Kidney (tissue), 14 donors: ENCODE measurements around the gene XAB2. TPM values are rescaled to one million over a fixed set of nuclear protein-coding genes. Genes with fewer than 3 reads are reported as not detected.
"Not testable (repeated sequence)": the region's sequence is repeated elsewhere in the genome, so short reads cannot be mapped to it uniquely, and the experiment has no call there.

ENCODE experiments used
- DNase-seq, 5 donors: peaks; one replicate each; pipeline ENCODE4 v3.0.0-alpha.2; 2013 to 2020
- FAIRE-seq: peaks from 2 replicates; lab custom pipeline; 2012; peaks lifted over from hg19 to GRCh38; lab: Jason Lieb, UNC
- H3K27ac ChIP-seq, 2 donors: one replicate each; pipeline ENCODE4 v1.7.0; 2013; ENCODE audit warnings: low read depth in 2 of 2, low read length in 2 of 2, inconsistent platforms in 1 of 2
- H3K27me3 ChIP-seq: one replicate; pipeline ENCODE4 v1.7.1; 2013; ENCODE audit warnings: low read length, inconsistent platforms; ENCODE audit not compliant: control insufficient read depth, insufficient read depth
- H3K36me3 ChIP-seq, 3 donors: one replicate each; pipeline versions ENCODE4 v1.7.0 to v1.7.1; 2013; ENCODE audit warnings: low read length in 3 of 3, control low read depth in 1 of 3, inconsistent platforms in 1 of 3; ENCODE audit not compliant: insufficient read depth in 3 of 3, control insufficient read depth in 2 of 3
- H3K4me1 ChIP-seq, 3 donors: one replicate each; pipeline versions ENCODE4 v1.7.0 to v1.7.1; 2013; ENCODE audit warnings: low read length in 3 of 3, inconsistent platforms in 1 of 3, low read depth in 1 of 3; ENCODE audit not compliant: control insufficient read depth in 2 of 3, insufficient read depth in 2 of 3
- H3K4me3 ChIP-seq, 3 donors: one replicate each; pipeline versions ENCODE4 v1.7.0 to v1.8.1; 2013; ENCODE audit warnings: low read length in 3 of 3, control low read depth in 1 of 3, inconsistent platforms in 1 of 3
- H3K9ac ChIP-seq, 3 donors: one replicate each; pipeline versions ENCODE4 v1.7.0 to v1.7.1; 2013; ENCODE audit warnings: low read length in 3 of 3, control low read depth in 1 of 3, inconsistent platforms in 1 of 3
- H3K9me3 ChIP-seq, 3 donors: one replicate each; pipeline versions ENCODE4 v1.7.0 to v1.7.1; 2013; ENCODE audit warnings: low read length in 3 of 3, control low read depth in 1 of 3, inconsistent platforms in 1 of 3; ENCODE audit not compliant: control insufficient read depth in 2 of 3, insufficient read depth in 1 of 3
- CTCF ChIP-seq: IDR thresholded peaks from 3 replicates; pipeline ENCODE4 v1.5.1; 2012; ENCODE audit warnings: mild to moderate bottlenecking, moderate library complexity, borderline replicate concordance; ENCODE audit not compliant: insufficient read depth; ENCODE audit errors: extremely low read depth
- intact Hi-C: fragments of 100-400 bp; cut with DNase I; formaldehyde crosslinking; loops from one replicate; pipeline ENCODE4 v1.11.1; 2022
- microRNA-seq: library from miRNA; unstranded; fragments of <30 nt; microRNA quantifications from one replicate; pipeline ENCODE4 v1.2.0, GENCODE V29; 2020
- polyA plus RNA-seq: library from polyadenylated mRNA; stranded (reverse); fragments of 350-450 nt; fragmentation: Illumina TruSeq; extraction: RNeasy Lipid Tissue Mini Kit (QIAGEN cat#74804); gene quantifications from one replicate; pipeline ENCODE4 v1.2.3, GENCODE V29; 2014; ENCODE audit warnings: low read depth, low replicate concordance; ENCODE audit not compliant: insufficient read depth
- total RNA-seq: library from RNA; stranded (reverse); fragmentation: NEBNext Ultra II Directional; extraction: Animal tissue kit (Norgen Biotek cat#: 25700); gene quantifications from one replicate; pipeline ENCODE4 v1.2.1, GENCODE V29; 2021
- donor health status: control.
- donor health status: control.
- donor health status: control.
- donor health status: control.
- donor health status: control.
- donor health status: DM: yes; HTN: yes; CAD: no.
- donor health status: Normal renal cell carcinoma (clear cell type).

The XAB2 gene
- total and polyA plus RNA-seq, 2 donors from 2014 or later: 34.2 to 44.4 TPM

- H3K4me3 ChIP-seq: no peak overlapping the region
- H3K36me3 ChIP-seq: no peaks in the 10 kb centered on the region
- no peak for FAIRE-seq
- H3K9ac ChIP-seq: no peak overlapping the region
- no peak for TF ChIP-seq CTCF
- no peak for DNase-seq
- no peaks in the 10 kb centered on the region for H3K27me3 ChIP-seq
- intact Hi-C loops: no loop called here
- H3K4me1 ChIP-seq: no peaks in the 10 kb centered on the region
- H3K27ac ChIP-seq: no peak overlapping the region
- no peaks in the 10 kb centered on the region for H3K9me3 ChIP-seq
Observed at GRCh38 chr19:7578127-7578526, 51.2 kb downstream of the XAB2 start.

GRCh38 chr19:7577422-7577821 lies 51.9 kb downstream of the XAB2 start:
- H3K27me3 ChIP-seq, H3K4me1 ChIP-seq, DNase-seq, H3K4me3 ChIP-seq, H3K27ac ChIP-seq, FAIRE-seq, H3K9me3 ChIP-seq, intact Hi-C loops, H3K9ac ChIP-seq, H3K36me3 ChIP-seq: not testable (repeated sequence)

- Histone ChIP-seq H3K27ac (no peak overlapping the region), H3K4me3 (no peak overlapping the region), H3K9ac (no peak overlapping the region), H3K9me3 (no peaks in the 10 kb centered on the region), H3K4me1 (no peaks in the 10 kb centered on the region), H3K36me3 (no peaks in the 10 kb centered on the region), H3K27me3 (no peaks in the 10 kb centered on the region)
- no peak for FAIRE-seq
- TF ChIP-seq CTCF: no peak
- DNase-seq: no peak
- intact Hi-C loops: no loop called here
Observed at GRCh38 chr19:7575434-7576040, 53.8 kb downstream of the XAB2 start.

DNA sequence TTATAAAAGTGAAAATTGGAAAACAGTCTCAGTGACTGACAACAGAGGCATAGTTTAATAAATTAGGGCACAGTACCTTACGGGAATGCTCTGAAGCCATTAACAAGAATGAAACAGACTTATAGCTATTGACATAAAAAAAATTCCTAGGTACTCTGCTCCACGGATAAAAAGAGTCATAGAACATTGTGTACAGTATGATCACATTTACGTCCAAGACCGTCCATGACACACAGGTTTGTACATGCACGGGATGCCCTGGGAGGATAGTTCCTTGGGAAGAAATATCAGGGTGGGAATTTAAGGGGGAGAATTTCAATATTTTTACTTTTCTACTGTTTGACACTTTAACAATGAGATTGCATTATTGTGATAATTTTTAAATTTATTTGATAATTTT lies 58.6 kb downstream of the XAB2 start:
- intact Hi-C loops: no loop called here
- Histone ChIP-seq H3K9ac (no peak overlapping the region), H3K4me3 (no peak overlapping the region), H3K27ac (no peak overlapping the region), H3K9me3 (no peaks in the 10 kb centered on the region), H3K27me3 (no peaks in the 10 kb centered on the region), H3K36me3 (no peaks in the 10 kb centered on the region), H3K4me1 (no peaks in the 10 kb centered on the region)
- TF ChIP-seq CTCF: no peak
- FAIRE-seq (no peak), DNase-seq (no peak)

Small RNA genes lying within 50 kb of the gene (microRNA-seq; reads per million reads assigned to microRNA genes)
- not detected for gene MIR6792

Other genes starting within 250 kb of the XAB2 start
- 7.8 TPM for gene PEX11G, start 140.5 kb downstream of the XAB2 start, total RNA-seq
- gene PEX11G, start 140.5 kb downstream of the XAB2 start, polyA plus RNA-seq: 20.8 TPM
- 39.1 TPM for gene ZNF358, start 113.4 kb downstream of the XAB2 start, total RNA-seq
- gene ZNF358, start 113.4 kb downstream of the XAB2 start, polyA plus RNA-seq: 79.1 TPM
- gene MCOLN1, start 106.9 kb downstream of the XAB2 start, total RNA-seq: 24.0 TPM
- gene MCOLN1, start 106.9 kb downstream of the XAB2 start, polyA plus RNA-seq: 25.7 TPM
- 101 TPM for gene PNPLA6, start 93.8 kb downstream of the XAB2 start, total RNA-seq
- gene PNPLA6, start 93.8 kb downstream of the XAB2 start, polyA plus RNA-seq: 80.9 TPM
- 18.5 TPM for gene CAMSAP3, start 33.7 kb downstream of the XAB2 start, total RNA-seq
- 19.3 TPM for gene CAMSAP3, start 33.7 kb downstream of the XAB2 start, polyA plus RNA-seq
- 112 TPM for gene PET100, start 248 bp upstream of the XAB2 start, total RNA-seq
- gene PET100, start 248 bp upstream of the XAB2 start, polyA plus RNA-seq: 181 TPM
- gene PCP2, start 4.2 kb upstream of the XAB2 start, total RNA-seq: 6.1 TPM
- gene PCP2, start 4.2 kb upstream of the XAB2 start, polyA plus RNA-seq: 8.9 TPM
- gene STXBP2, start 7.6 kb upstream of the XAB2 start, total RNA-seq: 136 TPM
- 74.8 TPM for gene STXBP2, start 7.6 kb upstream of the XAB2 start, polyA plus RNA-seq
- 1.1 TPM for gene RETN, start 39.5 kb upstream of the XAB2 start, total RNA-seq
- gene RETN, start 39.5 kb upstream of the XAB2 start, polyA plus RNA-seq: not detected
- 0.38 TPM for gene MCEMP1, start 47.5 kb upstream of the XAB2 start, total RNA-seq
- 0.28 TPM for gene MCEMP1, start 47.5 kb upstream of the XAB2 start, polyA plus RNA-seq
- gene TRAPPC5, start 51.3 kb upstream of the XAB2 start, total RNA-seq: 82.6 TPM
- gene TRAPPC5, start 51.3 kb upstream of the XAB2 start, polyA plus RNA-seq: 222 TPM
- gene FCER2, start 72.6 kb upstream of the XAB2 start, total RNA-seq: 1.0 TPM
- not detected for gene FCER2, start 72.6 kb upstream of the XAB2 start, polyA plus RNA-seq
- gene CLEC4G, start 102.6 kb upstream of the XAB2 start, total RNA-seq: 0.72 TPM
- gene CLEC4G, start 102.6 kb upstream of the XAB2 start, polyA plus RNA-seq: 1.1 TPM
- 11.7 TPM for gene CD209, start 118.0 kb upstream of the XAB2 start, total RNA-seq
- 1.2 TPM for gene CD209, start 118.0 kb upstream of the XAB2 start, polyA plus RNA-seq
- gene CLEC4M, start 133.7 kb upstream of the XAB2 start, total RNA-seq: 0.54 TPM
- gene CLEC4M, start 133.7 kb upstream of the XAB2 start, polyA plus RNA-seq: not detected
- 15.9 TPM for gene EVI5L, start 200.7 kb upstream of the XAB2 start, total RNA-seq
- 14.5 TPM for gene EVI5L, start 200.7 kb upstream of the XAB2 start, polyA plus RNA-seq
- 4.2 TPM for gene PRR36, start 244.8 kb upstream of the XAB2 start, total RNA-seq
- gene PRR36, start 244.8 kb upstream of the XAB2 start, polyA plus RNA-seq: 1.1 TPM